ENCODE results near the gene EPAS1. TPM values are rescaled to one million over a fixed set of nuclear protein-coding genes. Genes with fewer than 3 reads are reported as not detected.

Gene EPAS1
- total and polyA plus RNA-seq, 2 of the 13 experiments (the other 11 are each of a cell fraction or from before 2014, with no cell fraction given), result 47.1 to 182 TPM

DNA sequence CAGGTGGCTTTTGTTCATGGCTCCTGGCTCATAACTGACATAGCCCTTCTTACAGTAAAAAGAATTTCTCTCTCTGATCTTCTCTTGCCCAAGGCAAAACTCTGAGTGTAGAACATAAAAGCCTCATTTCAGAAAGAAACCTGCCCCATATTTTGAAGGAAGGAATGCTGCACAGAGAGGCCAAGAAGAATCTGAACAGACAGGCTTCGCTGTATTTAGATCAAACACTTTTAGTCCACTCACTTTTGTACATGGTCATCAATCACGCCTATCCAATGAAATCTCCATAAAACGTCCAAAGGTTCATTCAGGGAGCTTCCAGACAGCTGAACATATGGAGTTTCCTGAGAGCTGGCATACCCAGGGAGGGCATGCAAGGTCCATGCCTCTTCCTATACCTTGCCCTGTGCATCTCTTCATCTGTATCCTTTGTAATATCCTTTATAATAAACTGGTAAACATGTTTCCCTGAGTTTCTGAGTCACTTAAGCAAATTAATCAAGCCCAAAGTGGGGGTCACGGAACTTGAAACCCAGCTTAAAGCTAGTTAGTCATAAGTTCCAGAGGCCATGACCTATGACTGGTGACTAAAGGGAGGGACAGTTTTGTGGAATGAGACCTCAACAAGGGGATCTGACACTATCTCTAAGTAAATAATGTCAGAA lies 119.7 kb downstream of the EPAS1 start (continued):
- TF ChIP-seq GATAD1 (CRISPR knock-in tag; IDR thresholded peaks at IDR 0.05) (peak; percentile 46; the same call in 1 of the 2 replicates), HES4 (CRISPR knock-in tag; IDR thresholded peaks at IDR 0.05; ENCODE audit: borderline replicate concordance) (no peak), ZFP1 (CRISPR knock-in tag; IDR thresholded peaks at IDR 0.05) (no peak), ZNF343 (CRISPR knock-in tag; IDR thresholded peaks at IDR 0.05) (no peak), ZNF678 (CRISPR knock-in tag; IDR thresholded peaks at IDR 0.05) (no peak), NFE2L1 (CRISPR knock-in tag; IDR thresholded peaks at IDR 0.05; ENCODE audit: borderline replicate concordance) (no peak), MIER2 (CRISPR knock-in tag; IDR thresholded peaks at IDR 0.05) (no peak), SOX13 (IDR thresholded peaks at IDR 0.05) (no peak), SOX13 (CRISPR knock-in tag; conservative IDR thresholded peaks at IDR 0.05 in 1 of 2, IDR thresholded peaks at IDR 0.05 in 1 of 2) (peak in 1 of 2 experiments; percentile 65; a peak in 1 of 4 replicates), ZSCAN21 (CRISPR knock-in tag; IDR thresholded peaks at IDR 0.05; ENCODE audit: borderline replicate concordance) (no peak), PHF8 (CRISPR knock-in tag; IDR thresholded peaks at IDR 0.05) (no peak), BRCA1 (CRISPR knock-in tag; IDR thresholded peaks at IDR 0.05) (no peak), MIXL1 (CRISPR knock-in tag; IDR thresholded peaks at IDR 0.05) (peak; percentile 52; the same call in 1 of the 2 replicates), ZNF33B (CRISPR knock-in tag; IDR thresholded peaks at IDR 0.05) (no peak), ZNF766 (CRISPR knock-in tag; IDR thresholded peaks at IDR 0.05; ENCODE audit: borderline replicate concordance) (no peak), ZNF326 (CRISPR knock-in tag; IDR thresholded peaks at IDR 0.05; ENCODE audit: borderline replicate concordance) (no peak), ZNF746 (CRISPR knock-in tag; IDR thresholded peaks at IDR 0.05) (no peak)
- TF ChIP-seq, protein P1, sequence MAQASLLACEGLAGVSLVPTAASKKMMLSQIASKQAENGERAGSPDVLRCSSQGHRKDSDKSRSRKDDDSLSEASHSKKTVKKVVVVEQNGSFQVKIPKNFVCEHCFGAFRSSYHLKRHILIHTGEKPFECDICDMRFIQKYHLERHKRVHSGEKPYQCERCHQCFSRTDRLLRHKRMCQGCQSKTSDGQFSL (CRISPR knock-in tag; IDR thresholded peaks at IDR 0.05), result no peak
- TF ChIP-seq, protein P2, sequence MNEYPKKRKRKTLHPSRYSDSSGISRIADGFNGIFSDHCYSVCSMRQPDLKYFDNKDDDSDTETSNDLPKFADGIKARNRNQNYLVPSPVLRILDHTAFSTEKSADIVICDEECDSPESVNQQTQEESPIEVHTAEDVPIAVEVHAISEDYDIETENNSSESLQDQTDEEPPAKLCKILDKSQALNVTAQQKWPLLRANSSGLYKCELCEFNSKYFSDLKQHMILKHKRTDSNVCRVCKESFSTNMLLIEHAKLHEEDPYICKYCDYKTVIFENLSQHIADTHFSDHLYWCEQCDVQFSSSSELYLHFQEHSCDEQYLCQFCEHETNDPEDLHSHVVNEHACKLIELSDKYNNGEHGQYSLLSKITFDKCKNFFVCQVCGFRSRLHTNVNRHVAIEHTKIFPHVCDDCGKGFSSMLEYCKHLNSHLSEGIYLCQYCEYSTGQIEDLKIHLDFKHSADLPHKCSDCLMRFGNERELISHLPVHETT (CRISPR knock-in tag; conservative IDR thresholded peaks at IDR 0.05), result no peak
- TF ChIP-seq, protein P3, sequence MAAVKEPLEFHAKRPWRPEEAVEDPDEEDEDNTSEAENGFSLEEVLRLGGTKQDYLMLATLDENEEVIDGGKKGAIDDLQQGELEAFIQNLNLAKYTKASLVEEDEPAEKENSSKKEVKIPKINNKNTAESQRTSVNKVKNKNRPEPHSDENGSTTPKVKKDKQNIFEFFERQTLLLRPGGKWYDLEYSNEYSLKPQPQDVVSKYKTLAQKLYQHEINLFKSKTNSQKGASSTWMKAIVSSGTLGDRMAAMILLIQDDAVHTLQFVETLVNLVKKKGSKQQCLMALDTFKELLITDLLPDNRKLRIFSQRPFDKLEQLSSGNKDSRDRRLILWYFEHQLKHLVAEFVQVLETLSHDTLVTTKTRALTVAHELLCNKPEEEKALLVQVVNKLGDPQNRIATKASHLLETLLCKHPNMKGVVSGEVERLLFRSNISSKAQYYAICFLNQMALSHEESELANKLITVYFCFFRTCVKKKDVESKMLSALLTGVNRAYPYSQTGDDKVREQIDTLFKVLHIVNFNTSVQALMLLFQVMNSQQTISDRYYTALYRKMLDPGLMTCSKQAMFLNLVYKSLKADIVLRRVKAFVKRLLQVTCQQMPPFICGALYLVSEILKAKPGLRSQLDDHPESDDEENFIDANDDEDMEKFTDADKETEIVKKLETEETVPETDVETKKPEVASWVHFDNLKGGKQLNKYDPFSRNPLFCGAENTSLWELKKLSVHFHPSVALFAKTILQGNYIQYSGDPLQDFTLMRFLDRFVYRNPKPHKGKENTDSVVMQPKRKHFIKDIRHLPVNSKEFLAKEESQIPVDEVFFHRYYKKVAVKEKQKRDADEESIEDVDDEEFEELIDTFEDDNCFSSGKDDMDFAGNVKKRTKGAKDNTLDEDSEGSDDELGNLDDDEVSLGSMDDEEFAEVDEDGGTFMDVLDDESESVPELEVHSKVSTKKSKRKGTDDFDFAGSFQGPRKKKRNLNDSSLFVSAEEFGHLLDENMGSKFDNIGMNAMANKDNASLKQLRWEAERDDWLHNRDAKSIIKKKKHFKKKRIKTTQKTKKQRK (IDR thresholded peaks at IDR 0.05; ENCODE audit: low read length), result no peak
- TF ChIP-seq, protein P4, sequence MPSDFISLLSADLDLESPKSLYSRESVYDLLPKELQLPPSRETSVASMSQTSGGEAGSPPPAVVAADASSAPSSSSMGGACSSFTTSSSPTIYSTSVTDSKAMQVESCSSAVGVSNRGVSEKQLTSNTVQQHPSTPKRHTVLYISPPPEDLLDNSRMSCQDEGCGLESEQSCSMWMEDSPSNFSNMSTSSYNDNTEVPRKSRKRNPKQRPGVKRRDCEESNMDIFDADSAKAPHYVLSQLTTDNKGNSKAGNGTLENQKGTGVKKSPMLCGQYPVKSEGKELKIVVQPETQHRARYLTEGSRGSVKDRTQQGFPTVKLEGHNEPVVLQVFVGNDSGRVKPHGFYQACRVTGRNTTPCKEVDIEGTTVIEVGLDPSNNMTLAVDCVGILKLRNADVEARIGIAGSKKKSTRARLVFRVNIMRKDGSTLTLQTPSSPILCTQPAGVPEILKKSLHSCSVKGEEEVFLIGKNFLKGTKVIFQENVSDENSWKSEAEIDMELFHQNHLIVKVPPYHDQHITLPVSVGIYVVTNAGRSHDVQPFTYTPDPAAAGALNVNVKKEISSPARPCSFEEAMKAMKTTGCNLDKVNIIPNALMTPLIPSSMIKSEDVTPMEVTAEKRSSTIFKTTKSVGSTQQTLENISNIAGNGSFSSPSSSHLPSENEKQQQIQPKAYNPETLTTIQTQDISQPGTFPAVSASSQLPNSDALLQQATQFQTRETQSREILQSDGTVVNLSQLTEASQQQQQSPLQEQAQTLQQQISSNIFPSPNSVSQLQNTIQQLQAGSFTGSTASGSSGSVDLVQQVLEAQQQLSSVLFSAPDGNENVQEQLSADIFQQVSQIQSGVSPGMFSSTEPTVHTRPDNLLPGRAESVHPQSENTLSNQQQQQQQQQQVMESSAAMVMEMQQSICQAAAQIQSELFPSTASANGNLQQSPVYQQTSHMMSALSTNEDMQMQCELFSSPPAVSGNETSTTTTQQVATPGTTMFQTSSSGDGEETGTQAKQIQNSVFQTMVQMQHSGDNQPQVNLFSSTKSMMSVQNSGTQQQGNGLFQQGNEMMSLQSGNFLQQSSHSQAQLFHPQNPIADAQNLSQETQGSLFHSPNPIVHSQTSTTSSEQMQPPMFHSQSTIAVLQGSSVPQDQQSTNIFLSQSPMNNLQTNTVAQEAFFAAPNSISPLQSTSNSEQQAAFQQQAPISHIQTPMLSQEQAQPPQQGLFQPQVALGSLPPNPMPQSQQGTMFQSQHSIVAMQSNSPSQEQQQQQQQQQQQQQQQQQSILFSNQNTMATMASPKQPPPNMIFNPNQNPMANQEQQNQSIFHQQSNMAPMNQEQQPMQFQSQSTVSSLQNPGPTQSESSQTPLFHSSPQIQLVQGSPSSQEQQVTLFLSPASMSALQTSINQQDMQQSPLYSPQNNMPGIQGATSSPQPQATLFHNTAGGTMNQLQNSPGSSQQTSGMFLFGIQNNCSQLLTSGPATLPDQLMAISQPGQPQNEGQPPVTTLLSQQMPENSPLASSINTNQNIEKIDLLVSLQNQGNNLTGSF (CRISPR knock-in tag; IDR thresholded peaks at IDR 0.05), result no peak
